Suppressor macrophage (primary cell): Measurements from ENCODE around the gene RAMACL.

Source experiments
- DNase-seq, 4 experiments: peaks; one replicate each; pipeline ENCODE4 v3.0.0-alpha.2; 2020 to 2022

The RAMACL gene

GRCh38 chr6:166617359-166617758 is 30.9 kb upstream of the RAMACL start:
- DNase-seq: no peak

GRCh38 chr6:166616261-166617238 is 30.1 kb upstream of the RAMACL start:
- no peak for DNase-seq

GRCh38 chr6:166615059-166615770 is 28.7 kb upstream of the RAMACL start:
- DNase-seq: no peak

- no peak for DNase-seq
Measured at GRCh38 chr6:166614589-166614988, 28.1 kb upstream of the RAMACL start.

- no peak for DNase-seq
Measured at GRCh38 chr6:166614171-166614583, 27.7 kb upstream of the RAMACL start.

- no peak for DNase-seq
Measured at GRCh38 chr6:166613027-166613426, 26.5 kb upstream of the RAMACL start.

- DNase-seq: no peak
Measured at GRCh38 chr6:166612471-166612881, 26.0 kb upstream of the RAMACL start.

- DNase-seq: no peak
Measured at GRCh38 chr6:166611631-166612030, 25.2 kb upstream of the RAMACL start.

GRCh38 chr6:166610069-166610468 is 23.6 kb upstream of the RAMACL start:
- DNase-seq: no peak

- no peak for DNase-seq
Measured at GRCh38 chr6:166608774-166609173, 22.3 kb upstream of the RAMACL start.

- DNase-seq: no peak
Measured at GRCh38 chr6:166605752-166606151, 19.3 kb upstream of the RAMACL start.

- no peak for DNase-seq
Measured at GRCh38 chr6:166604911-166605310, 18.4 kb upstream of the RAMACL start.

- no peak for DNase-seq
Measured at GRCh38 chr6:166604328-166604727, 17.9 kb upstream of the RAMACL start.

GRCh38 chr6:166603043-166603690 is 16.7 kb upstream of the RAMACL start:
- DNase-seq: peak in 3 of 4 experiments; percentile 47 to 69 (median 58)

- DNase-seq: no peak
Measured at GRCh38 chr6:166601956-166602355, 15.5 kb upstream of the RAMACL start.

GRCh38 chr6:166600931-166601330 is 14.5 kb upstream of the RAMACL start:
- DNase-seq: no peak

GRCh38 chr6:166599205-166599604 is 12.7 kb upstream of the RAMACL start:
- DNase-seq: peak; percentile 61 to 80 (median 78)

- DNase-seq: peak; percentile 90 to 96 (median 92)
Measured at GRCh38 chr6:166598441-166599138, 12.1 kb upstream of the RAMACL start.

GRCh38 chr6:166597711-166598440 is 11.4 kb upstream of the RAMACL start:
- peak; percentile 30 to 61 (median 53) for DNase-seq

- peak in 1 of 4 experiments; percentile 24 for DNase-seq
Measured at GRCh38 chr6:166596776-166597507, 10.5 kb upstream of the RAMACL start.

- DNase-seq: no peak
Measured at GRCh38 chr6:166595949-166596348, 9.5 kb upstream of the RAMACL start.
